ENCODE data around the gene UBE3C.

Gene UBE3C

GRCh38 chr7:157292770-157293412 lies 154.2 kb downstream of the UBE3C start:
- no peak for DNase-seq (ENCODE audit: low spot score)

DNA sequence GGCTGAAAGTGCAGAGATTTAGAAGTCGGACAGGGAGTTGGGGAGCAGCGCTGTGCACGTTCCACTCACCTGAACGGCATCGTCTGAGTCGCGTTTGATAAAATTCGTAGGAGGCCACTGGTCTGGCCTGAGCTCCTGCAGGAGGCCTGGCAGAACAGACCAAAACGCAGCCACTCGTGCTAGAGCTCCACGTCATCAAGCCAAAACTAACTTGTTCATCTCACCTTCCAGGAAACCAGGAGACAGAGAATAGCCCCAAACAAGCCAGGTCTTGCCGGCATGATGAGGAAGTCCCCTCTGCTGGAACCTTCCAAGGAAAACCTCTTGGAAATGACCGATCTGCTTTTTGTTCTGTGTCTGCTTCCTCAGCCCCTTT lies 154.7 kb downstream of the UBE3C start:
- DNase-seq (ENCODE audit: low spot score), result no peak

GRCh38 chr7:157294773-157295172 lies 156.0 kb downstream of the UBE3C start:
- no peak for DNase-seq (ENCODE audit: low spot score)

DNA sequence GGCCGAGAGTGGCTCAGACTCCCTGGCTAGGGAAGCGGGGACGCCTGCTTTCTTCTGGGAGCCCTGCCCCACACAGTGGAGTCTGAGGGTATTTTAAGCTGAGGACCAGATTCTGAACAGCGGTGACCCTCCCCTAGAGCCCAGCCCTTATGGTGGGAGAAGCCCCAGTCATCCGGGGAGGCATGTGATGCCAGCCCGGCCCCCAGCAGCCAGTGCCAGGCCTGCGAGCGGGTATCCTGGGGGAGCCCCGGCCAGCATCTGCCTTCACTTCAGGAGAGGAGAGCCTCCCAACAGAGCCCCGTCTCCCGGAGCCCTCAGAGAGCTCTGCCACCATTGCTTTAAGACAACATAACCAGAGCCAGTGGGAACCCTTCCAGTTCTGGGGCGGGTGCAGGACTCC lies 156.6 kb downstream of the UBE3C start:
- no peak for DNase-seq (ENCODE audit: low spot score)

GRCh38 chr7:157297185-157297584 lies 158.5 kb downstream of the UBE3C start:
- no peak for DNase-seq (ENCODE audit: low spot score)

- no peak for DNase-seq (ENCODE audit: low spot score)
Observed at GRCh38 chr7:157299317-157299612, 160.5 kb downstream of the UBE3C start.

- DNase-seq (ENCODE audit: low spot score), result no peak
Observed at GRCh38 chr7:157299613-157300368, 161.1 kb downstream of the UBE3C start.

- DNase-seq (ENCODE audit: low spot score), result no peak
Observed at GRCh38 chr7:157300369-157300825, 161.7 kb downstream of the UBE3C start.

DNA sequence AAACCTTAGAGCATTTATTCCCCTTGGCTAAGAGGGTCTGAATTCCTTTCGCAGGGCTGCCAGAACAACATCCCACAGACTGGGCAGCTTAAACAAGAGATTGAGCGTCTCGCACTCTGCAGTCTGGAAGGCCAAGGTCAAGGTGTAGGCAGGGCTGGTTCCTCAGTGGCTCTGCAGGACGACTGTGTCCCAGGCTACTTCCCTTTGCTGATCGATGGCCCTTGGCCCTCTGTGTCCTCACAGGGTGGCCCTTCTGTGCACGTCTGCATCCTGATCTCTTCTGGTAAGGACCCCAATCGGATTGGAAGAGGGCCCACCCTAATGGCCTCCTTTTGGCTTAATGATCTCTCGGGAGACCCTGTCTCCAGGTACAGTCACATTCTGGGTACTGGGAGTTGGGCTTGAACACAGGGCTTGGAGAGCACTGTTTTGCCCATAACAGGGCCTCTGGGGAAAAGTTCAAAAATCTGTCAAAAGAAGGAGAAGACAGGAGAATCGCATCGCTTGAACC lies 162.9 kb downstream of the UBE3C start:
- no peak for DNase-seq (ENCODE audit: low spot score)

- DNase-seq (ENCODE audit: low spot score), result no peak
Observed at GRCh38 chr7:157306846-157307838, 168.4 kb downstream of the UBE3C start.

DNA sequence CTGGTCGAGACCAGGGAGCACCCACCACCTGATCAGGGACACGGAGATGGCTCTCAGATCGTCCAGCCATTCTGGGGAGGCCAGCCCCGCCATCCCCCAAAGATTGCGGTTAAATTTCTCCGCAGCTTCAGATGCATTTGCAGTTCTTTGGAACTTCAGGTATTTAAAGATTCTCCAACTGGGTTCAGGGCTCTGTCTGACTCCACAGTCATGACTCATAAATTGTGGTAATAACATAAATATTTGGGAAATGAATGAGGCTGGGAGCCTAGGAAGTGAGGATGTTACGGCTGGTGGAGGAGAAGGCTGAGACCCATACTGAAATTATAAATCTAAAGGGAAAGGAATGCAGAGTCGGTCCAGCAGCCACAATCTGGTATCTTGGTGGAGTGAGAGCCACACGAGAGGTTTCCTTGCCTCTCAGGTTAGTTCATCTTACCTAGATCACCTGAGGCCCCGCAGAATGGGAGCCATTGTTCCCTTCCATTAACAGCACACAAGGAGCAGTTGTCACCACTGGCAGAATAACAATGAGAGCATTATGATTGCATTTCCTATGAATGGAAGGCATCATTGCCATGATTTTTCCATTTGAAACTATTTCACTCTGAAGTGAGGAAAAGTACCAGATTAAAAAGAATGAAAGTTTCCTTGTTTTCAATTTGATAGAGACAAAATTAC lies 171.4 kb downstream of the UBE3C start:
- no peak for DNase-seq (ENCODE audit: low spot score)

DNA sequence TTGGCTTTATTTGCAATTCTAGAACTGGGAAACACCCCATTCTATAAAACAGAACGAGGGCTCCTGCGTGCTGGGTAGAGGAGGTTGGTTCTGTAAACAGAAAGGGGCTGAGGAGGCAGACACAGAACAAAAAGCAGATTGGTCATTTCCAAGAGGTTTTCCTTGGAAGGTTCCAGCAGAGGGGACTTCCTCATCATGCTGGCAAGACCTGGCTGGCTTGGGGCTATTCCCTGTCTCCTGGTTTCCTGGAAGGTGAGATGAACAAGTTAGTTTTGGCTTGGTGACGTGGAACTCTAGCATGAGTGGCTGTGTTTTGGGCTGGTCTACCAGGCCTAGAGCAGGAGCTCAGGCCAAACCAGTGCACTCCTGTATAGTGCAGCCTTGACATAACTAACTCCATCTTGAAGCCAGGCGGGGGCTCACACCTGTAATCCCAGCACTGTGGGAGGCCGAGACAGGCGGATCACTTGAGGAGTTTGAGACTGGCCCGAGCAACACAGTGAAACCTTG lies 172.0 kb downstream of the UBE3C start:
- no peak for DNase-seq (ENCODE audit: low spot score)

DNA sequence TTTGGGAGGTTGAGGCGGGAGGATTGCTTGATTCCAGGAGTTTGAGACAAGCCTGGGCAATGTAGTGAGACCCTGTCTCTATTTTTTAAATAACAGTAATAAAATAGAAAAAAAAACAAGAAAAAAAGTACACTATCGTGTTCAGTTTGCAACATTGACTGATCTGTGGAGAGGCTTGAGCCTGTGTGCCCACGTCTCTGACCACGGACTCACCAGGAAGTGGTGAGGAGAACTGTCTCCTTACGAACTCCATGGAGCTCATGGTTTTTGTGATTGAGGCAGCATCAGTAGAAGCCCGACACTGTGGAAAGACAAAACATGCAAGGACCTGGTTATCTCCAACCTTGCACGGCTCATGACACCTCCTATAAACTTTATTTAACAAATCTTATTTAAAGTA lies 174.2 kb downstream of the UBE3C start:
- no peak for DNase-seq (ENCODE audit: low spot score)

DNA sequence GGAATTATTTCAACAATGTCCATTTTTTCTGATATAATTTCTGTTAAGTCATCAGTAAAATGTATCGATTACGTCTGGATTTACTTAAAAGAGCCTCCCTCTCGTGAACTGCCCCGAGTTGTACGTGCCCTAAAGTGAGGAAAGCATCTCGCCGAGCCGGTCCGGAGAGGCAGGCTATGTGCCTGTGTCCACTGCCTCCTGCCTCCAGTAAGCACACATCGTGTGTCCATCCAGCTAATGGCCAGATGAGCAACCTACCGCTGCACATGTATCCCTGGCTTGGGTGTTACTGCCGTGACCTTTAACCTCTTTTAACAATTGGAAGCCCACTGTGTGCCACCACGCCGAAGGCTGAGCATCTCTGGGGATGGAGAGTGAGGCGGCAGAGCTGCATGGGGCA lies 174.9 kb downstream of the UBE3C start:
- DNase-seq (ENCODE audit: low spot score), result no peak

DNA sequence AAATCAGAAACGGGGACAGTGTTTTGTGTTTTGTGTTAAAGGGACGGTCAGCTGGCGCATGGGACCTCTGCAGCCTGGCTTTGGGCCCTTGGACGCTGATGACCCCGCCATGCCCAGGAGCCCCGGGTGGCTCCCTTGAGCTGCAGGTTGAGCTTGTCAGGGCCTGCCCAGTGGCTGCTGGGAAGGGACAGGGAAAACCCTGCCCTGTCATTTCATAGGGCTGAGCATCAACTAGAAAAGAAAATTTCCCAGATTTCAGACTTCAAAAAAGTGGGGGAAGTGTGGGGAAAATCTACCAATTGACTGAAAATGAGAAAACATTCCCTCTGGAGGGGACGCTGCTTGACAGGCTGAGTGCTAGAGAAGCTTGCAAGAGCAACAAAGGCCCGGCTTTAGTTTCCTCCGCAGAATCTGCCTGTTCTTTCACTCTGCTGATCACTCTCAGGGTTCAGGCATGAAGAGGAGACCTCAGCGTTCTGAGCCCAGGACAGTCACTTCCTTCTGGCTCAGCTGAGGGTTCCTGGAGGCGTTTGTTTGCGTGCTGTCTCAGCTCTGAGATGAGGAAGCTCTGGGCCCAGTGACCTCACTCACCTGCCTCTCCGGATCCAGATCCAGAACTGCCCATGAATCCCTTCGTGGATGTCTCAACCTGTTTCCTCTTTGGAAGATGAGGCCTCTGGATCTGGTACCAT lies 179.4 kb downstream of the UBE3C start:
- DNase-seq (ENCODE audit: low spot score), result no peak
